GM18499 (cell line): Measurements from ENCODE around the gene ERC1.

ENCODE experiments used
- ATAC-seq: cut with Tn5 transposase; IDR thresholded peaks from one replicate; pipeline ENCODE4 v1.9.1; 2021; ENCODE audit warnings: moderate number of reproducible peaks; ENCODE audit not compliant: insufficient read depth, unreplicated experiment

ERC1 gene

DNA sequence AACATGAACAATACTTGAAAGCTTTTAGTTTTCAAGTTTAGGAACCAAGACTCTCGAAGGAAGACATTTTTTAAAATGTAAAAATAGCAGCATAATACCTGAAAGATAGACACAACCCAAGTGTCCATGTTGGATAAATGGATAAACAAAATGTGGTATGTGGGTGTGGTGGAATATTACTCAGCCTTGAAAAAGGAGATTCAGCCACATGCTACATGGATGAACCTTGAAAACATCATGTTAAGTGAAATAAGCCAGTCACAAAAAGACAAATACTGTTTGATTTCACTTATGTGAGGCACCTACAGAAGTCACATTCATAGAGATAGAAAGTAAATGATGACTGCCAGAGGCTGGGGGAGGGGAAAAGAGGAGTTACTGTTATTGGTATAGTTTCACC, 374.7 kb downstream of the ERC1 start:
- no peak for ATAC-seq

DNA sequence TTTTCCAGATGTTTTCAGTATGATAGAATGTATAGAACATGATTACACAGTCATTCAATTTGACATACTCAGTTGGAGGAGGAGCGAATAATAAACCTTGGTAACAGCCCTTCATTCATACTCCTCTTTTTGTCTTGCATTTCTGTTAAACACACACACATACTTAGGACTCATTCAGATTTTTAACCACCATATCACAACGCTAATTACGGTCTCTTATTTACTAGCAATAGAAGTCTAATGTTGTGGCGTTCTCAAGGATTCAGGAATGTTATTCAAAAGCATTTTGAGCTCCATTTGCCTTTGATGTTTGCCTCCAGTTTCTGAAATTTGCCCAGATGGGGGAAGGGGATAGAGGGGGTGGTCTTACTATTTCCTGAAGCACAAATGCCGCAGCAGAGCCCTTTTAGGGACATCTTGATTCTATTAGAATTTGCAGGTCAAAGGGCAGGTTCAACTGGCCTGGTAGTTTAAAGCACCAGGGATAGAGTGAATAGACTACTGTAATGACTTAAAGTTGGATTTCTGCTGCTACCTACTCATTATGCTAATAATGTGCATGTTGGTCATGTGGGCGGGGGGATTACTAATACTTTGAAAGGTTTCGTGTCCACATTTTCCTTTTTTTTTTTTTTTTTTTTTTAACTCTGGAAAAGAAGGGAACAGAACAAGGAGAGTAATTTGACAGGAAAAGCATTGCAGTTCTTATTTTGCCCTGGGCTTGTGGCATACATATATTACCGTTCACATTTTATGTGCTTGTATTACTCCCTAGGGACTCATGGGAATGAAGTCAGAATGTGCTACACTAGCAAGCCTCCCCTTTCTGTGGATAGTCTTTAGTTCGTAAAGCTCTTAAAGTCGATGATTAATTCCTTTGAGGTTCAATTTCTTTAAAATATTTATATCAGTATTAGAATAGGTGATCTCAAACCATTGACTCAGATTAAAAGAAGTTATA, 376.6 kb downstream of the ERC1 start:
- no peak for ATAC-seq

DNA sequence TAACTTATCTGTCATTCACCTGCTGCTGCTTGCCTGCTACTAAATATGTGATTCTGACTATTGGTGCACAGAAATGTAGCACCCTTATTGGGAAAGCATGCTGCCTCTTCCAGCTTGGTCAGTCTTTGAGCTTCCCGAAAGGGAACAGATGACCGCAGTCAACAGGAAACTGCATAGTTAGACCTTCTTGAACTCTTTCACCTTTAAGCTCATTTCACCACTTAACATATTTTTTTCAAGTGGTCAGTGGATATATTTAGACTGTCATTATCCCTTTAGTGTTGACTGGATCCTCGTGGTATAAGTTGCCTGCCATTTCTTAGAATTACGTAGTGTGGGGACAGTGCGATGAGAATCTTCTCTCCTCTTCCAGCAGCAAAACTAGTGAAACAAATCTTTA, 378.4 kb downstream of the ERC1 start:
- ATAC-seq = no peak

DNA sequence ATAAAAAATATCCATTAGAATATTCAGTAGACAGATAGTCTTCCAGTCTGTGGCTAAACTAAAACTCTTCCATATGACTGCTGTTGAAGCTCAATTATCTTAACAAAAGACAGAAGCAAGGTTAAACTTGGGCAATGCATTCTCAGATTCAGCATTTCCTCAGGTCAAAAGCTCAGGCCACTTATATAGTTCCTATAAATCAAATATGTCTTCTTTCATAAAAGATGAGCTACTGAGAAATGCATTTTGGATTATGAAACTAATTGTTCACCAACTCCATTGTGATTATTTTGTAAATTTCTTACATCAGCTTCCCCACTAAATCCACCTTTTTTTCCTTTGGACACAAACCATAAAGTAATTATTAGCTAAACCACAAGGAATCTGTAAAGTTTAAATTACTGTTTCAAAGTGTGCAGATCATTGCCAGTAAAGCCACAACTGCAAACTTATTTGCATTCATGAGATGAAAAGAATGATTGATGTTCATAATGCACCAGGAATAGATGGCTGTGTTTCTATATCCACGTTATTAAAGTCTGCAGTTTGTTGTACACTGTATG, 379.0 kb downstream of the ERC1 start:
- no peak for ATAC-seq

DNA sequence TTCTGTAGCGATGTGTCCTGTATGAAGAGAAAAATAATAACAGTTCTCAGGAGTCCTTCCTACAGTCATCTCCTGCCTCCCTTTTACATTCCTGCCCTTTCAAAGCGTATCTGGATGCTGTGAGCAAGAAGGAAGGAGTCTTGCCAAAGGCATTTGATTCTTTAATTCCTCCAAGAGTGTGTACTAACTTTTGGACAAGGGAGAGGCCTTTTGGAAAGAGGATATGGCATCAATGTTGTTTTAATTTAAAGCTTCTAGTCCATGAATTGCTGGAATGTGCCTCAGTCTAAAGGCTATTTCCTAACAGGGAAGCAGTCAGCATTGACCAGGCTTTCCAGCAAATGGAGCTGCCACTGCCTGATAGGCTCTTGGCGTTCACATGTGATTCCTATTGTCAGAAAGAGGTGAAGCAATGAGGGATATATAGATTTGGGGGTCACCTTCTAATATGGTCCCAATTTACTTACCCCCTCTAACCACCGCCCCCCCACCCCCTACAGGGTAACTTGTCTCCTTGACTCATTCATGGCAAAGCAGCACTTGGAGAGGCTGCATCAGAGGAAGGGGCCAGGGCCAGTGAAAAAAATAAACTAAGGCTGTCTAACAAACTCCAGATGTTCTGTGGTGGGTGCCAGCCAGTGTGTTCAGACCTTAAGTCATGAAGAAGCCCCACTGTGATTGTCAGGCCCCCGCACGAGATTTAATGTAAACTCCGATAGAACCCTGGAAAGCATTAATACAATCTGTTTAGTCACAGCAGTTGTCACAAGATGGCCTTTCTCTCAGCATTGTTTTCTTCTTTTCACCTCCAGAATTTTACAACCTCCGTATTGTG, 383.1 kb downstream of the ERC1 start:
- no peak for ATAC-seq

DNA sequence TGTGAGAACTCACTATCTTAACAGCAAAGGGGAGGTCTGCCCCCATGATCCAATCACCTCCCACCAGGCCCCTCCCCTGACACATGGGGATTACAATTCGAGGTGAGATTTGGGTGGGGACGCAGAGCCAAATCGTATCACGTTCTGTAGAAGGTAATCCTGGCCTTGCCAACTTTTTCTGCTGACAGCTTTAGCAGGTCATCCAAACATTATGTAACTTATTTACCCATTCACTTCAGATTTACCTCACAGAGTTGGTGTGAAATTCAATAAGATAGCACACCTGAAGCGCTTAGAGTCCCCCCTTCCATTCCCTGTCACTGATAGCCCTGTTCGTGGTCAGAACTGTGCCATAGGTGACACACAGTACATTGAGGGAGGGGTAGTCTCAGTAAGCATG, 384.3 kb downstream of the ERC1 start:
- no peak for ATAC-seq

DNA sequence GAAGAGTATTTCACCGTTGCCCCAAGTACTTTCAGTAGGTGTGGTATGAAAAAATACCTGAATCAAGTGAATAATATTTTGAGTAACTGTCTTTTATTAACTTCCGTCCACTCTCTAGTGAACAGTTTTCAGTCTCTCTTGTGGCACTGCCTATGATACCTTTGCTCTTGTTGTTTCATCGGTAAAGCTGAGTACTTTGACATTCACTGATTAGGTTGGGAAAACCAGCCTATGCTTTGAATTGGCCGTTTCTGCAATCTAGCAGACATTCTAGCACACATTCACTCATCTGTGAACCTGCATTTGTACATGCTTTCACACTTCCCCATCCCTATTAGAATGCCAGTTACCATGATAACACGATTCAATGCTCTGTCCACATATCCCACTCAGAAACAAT, 386.1 kb downstream of the ERC1 start:
- ATAC-seq = no peak

DNA sequence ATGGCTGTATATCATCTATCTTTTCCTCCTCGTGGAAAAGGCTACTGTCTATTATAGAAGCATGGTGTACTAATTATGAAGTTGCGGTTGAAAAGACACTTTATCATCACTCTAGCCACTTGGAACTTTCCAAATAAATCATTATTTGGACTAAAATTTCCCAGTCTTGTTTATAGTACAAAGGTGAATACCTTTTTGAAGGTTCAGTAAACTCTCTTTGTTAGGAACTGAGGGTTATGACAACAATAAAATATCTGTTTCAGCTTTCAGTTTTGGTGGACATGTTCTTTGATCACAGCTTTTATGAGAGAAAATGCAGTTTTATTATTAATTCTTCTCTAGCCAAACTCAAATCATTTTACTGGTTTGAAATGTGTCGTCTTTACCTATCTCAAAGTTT, 386.7 kb downstream of the ERC1 start:
- no peak for ATAC-seq

DNA sequence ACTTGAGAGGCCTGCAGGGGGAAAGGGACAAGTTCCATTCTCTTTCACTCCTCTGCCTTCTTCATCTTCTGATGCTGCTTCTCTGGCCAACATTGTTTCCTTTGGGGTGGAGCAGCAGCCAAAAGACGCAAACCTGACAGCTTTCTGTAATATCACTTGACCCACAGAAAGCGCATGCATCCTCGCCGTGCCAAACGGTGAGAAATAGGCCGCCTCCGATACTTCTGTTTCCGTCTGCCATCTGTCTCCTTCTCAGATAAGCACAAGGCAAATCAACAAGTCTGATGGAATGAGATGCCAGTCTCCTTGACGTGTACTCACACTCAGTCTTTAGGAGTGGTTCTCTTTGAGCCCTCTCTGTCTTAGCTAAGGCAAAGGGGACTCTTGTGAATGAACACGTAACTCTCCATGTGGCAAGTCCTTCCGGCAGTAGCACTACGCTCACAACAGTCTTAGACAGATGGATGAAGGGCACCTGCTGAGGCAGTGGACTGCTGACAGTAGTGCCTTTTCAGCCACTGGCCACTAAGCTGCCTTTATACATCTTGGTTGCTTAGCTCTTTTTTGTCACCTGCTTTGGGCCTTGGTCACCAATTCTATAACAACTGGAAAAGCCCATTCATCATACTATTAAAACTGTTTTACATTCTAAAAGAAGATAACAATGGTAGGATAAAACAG, 389.3 kb downstream of the ERC1 start:
- no peak for ATAC-seq

DNA sequence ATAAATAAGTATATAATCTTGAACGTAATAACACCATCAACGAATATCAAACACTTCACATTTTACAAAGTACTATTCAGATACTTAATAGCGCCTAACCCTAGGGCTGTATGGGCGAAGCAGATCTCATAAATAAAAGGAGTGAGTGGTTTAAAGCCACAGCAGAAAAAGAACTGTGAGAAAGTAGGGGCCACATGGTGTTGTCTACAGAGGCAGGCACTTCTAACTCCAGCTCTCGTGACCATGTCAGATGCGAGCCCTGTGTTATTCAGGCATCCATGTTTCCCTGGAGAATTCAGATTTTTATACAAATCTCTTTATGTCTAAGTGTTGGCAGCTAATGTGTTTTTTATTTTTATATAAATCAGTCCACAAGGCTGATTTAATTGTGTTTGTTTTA, 391.1 kb downstream of the ERC1 start:
- no peak for ATAC-seq

DNA sequence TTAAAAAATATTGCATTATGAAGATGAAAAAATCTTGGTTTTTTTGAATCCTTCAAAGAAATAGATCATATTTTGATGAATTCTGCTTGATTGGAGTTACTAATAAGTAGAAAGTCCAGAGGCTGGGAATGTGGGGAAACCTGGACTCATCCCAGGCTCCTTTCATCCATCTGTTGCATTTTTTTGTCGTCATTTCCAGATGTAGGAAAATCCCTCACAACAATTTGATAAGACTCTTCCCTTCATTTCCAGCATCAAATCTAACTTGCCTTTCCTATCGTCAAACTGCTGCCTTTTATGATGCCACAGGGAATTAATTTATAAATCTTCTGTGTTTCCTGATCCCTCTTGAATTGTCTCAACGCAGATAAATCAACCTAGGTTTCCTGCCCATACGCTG, 391.8 kb downstream of the ERC1 start:
- ATAC-seq = no peak

DNA sequence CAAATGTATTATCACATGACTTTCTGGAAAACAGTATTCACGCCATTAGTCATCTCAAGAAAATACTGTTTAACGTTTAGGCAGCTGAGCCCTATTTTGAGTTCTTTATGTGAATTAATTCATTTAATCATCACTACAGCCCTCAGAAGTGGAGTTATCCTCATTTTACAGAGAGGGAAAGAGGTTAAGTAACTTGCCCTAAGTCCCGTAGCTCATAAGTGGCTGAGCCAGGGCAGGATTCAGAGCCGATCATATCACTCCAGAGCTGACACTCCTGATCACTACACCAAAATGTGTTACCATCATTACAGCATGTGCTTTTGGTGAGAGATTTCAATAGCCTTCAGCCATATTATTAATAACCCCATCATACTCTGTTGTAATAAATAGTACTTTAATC, 392.7 kb downstream of the ERC1 start:
- ATAC-seq = no peak

DNA sequence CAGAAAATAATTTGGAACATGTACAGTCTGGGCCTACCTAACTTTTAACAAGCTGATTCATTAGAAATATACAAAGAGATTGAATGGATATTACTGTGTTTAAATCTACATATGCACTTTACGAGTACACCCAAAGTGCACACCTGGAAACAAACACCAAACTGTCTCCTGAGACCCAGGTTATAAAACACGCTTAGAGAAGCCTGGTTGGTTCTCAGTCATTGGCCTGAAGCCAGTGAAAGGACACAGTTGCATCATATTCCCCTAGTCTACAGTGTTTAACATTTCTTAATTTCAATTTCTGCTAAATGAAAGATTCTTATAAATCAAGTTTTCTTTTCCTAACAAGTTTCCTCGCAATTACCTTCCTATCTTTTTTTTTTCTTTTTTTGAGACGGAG, 393.9 kb downstream of the ERC1 start:
- no peak for ATAC-seq

DNA sequence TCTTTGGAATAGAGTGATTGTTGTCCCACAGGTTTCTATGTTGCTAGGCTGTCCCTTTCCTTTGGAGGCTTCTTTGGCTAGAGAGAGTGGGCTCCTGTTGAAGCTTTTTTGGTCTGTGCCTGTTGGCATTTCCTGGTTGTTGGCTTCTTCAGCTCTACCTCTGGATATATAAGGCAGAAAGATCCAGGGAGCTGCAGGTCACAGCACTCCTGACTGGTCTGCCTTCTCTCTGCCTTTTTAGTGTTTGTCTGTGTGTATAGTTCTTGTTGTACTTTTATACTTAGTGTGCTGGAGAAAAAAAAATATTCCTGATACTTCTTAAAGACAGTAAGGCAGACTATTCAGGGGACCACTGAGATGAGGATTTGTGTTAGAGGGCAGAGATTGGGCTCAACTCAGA, 400.7 kb downstream of the ERC1 start:
- ATAC-seq = no peak

DNA sequence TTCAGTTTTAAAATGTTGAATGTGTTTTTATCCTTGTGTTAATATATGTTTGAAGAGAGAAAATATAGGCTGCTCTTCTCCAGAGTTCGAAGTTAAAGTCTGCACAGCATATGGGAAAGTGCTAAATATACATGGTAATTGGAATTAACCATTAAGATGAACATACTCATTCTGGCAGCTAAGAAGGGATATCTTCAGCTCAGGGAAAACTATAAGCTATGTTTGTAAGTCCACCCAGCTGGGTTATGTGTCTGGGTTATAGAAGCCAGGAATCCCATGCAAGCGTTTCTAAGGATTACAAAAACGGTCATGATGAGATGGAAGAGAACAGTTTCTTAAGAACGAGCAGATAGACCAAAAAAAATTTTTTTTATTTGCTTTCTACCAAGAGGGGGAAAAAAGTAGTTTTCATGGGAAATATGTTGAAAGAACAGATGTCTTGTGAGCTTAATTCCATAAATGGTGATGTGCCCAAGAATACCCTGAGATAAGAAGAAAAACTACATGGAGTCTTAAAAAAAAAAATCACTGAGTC, 404.5 kb downstream of the ERC1 start:
- no peak for ATAC-seq

DNA sequence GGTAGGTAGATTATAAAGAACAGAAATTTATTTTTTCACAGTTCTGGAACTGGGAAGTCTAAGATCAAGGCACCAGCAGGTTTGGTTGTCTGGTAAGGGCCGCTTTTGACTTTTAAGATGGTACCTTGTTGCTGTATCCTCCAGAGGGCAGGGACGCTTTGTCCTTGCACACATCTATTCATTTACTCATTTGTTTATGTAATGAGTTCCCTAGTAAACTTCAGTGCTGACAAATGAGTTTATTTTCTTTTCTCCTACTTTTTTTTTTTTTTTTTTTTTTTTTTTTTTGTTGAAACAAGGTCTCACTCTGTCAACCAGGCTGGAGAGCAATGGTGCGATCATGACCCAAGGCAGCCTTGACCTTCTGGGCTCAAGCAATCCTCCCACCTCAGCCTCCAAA, 407.6 kb downstream of the ERC1 start:
- ATAC-seq = no peak

DNA sequence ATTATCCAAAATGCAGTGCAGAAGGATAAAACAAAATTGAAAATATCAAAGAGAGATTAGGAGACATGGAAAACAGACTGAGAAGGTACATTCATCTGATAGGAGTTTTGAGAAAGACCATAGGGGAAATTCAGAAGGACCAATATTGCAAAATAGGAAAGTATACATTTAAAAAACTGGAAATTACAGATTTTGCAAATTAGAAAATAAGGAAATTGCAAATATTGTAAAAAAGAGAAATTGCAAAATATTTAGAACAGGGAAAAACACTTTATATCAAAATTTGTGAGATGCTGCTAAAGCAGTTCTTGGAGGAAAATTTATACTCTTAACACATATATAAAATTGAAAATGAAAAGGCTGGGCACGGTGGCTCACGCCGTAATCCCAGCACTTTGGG, 410.9 kb downstream of the ERC1 start:
- no peak for ATAC-seq

DNA sequence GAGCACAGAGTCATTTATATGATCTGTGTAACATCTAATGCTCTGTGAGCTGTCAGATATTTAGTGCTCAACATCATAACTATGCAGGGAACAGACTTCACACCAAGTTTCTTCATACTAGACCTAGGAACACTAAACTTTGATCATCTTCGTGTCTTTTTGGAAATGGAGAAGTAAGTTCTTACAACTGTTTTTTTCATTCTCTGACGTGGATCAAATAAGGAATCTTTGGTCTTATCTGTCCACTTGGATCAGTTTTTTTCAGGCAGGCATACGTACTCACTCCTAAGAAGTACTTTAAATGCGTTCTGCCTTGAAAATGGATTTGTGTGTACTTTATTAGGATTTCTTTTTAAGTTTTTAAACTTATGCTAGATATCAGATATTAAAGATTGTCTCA, 412.4 kb downstream of the ERC1 start:
- no peak for ATAC-seq

DNA sequence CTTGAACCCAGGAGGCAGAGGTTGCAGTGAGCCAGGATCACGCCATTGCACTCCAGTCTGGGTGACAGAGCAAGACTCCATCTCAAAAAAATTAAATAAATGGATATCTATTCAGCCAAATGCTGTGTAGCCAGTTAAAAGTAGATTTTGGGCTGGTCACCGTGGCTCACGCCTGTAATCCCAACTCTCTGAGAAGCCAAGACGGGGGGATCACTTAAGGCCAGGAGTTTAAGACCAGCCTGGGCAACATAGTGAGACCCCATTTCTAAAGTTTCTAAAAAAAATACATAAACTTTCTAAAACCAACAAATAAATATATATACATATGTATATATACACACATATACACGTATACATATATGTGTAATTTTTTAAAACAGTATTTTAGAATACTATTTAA, 414.6 kb downstream of the ERC1 start:
- no peak for ATAC-seq

DNA sequence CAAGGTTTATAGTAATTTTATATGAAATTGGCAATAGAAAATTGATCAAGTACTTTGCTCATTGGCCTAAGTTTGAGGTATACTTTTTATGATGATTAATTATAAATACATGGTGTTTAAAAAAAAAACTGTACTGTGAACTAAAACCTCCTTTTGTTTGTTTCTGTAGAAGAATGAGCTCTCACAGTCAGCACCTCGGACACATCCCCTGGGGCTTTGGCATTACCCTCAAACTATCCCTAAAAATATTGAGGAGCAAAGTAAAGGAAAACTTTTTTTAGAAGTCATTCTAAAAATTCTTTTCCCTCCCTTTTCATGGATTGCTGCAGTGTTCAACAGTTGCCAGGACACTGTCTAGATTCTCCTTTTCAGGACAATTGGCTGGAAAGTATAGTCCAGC, 419.8 kb downstream of the ERC1 start:
- ATAC-seq = no peak
